ENCODE measurements around the gene ORC4.

ORC4 gene

GRCh38 chr2:148020111-148021058 lies at the start of gene ORC4:
Gene ORC4 (minus strand): TSS chr2:148020737. CDS start chr2:147975958, 44,779 bp downstream.
- peak; percentile 99 to 100 for DNase-seq

GRCh38 chr2:148067801-148068200 lies 47.3 kb upstream of the ORC4 start:
- DNase-seq: no peak

GRCh38 chr2:148065936-148066335 lies 45.4 kb upstream of the ORC4 start:
- DNase-seq: no peak

- DNase-seq: no peak
Measured at GRCh38 chr2:148063633-148064032, 43.1 kb upstream of the ORC4 start.

- no peak for DNase-seq
Measured at GRCh38 chr2:148058641-148059040, 38.1 kb upstream of the ORC4 start.

GRCh38 chr2:148052687-148053086 lies 32.1 kb upstream of the ORC4 start:
- DNase-seq: no peak

GRCh38 chr2:148049284-148049683 lies 28.7 kb upstream of the ORC4 start:
- DNase-seq: peak; percentile 7 to 13

GRCh38 chr2:148048475-148049221 lies 28.1 kb upstream of the ORC4 start:
- DNase-seq: no peak

GRCh38 chr2:148046802-148047201 lies 26.3 kb upstream of the ORC4 start:
- no peak for DNase-seq

GRCh38 chr2:148044322-148044721 lies 23.8 kb upstream of the ORC4 start:
- no peak for DNase-seq

- no peak for DNase-seq
Measured at GRCh38 chr2:148042219-148042618, 21.7 kb upstream of the ORC4 start.

GRCh38 chr2:148039783-148040182 lies 19.2 kb upstream of the ORC4 start:
- DNase-seq: no peak

GRCh38 chr2:148032215-148032614 lies 11.7 kb upstream of the ORC4 start:
- DNase-seq: no peak

- no peak for DNase-seq
Measured at GRCh38 chr2:148031152-148031551, 10.6 kb upstream of the ORC4 start.

- DNase-seq: no peak
Measured at GRCh38 chr2:148028781-148029180, 8.2 kb upstream of the ORC4 start.

GRCh38 chr2:148027822-148028221 lies 7.3 kb upstream of the ORC4 start:
- no peak for DNase-seq

- DNase-seq: no peak
Measured at GRCh38 chr2:148026573-148026972, 6.0 kb upstream of the ORC4 start.

- no peak for DNase-seq
Measured at GRCh38 chr2:148023861-148024260, 3.3 kb upstream of the ORC4 start.

- no peak for DNase-seq
Measured at GRCh38 chr2:148022882-148023281, 2.3 kb upstream of the ORC4 start.

GRCh38 chr2:148022351-148022750 lies 1.8 kb upstream of the ORC4 start:
- no peak for DNase-seq

GRCh38 chr2:148021886-148022285 lies 1.3 kb upstream of the ORC4 start:
- DNase-seq: peak in 1 of 2 experiments; percentile 23

GRCh38 chr2:148021059-148021861 lies 723 bp upstream of the ORC4 start, which contains the start of gene MBD5:
Gene MBD5 (plus strand): TSS chr2:148021091.
- peak; percentile 67 to 72 for DNase-seq

GRCh38 chr2:148014616-148015015 lies 5.9 kb downstream of the ORC4 start:
- DNase-seq: peak in 1 of 2 experiments; percentile 46
